ENCODE measurements around the gene ZFPM1. TPM values are rescaled to one million over a fixed set of nuclear protein-coding genes. Genes with fewer than 3 reads are reported as not detected.

ZFPM1 gene
- total RNA-seq, 1 donor from 2014 or later: 5.5 TPM

DNA sequence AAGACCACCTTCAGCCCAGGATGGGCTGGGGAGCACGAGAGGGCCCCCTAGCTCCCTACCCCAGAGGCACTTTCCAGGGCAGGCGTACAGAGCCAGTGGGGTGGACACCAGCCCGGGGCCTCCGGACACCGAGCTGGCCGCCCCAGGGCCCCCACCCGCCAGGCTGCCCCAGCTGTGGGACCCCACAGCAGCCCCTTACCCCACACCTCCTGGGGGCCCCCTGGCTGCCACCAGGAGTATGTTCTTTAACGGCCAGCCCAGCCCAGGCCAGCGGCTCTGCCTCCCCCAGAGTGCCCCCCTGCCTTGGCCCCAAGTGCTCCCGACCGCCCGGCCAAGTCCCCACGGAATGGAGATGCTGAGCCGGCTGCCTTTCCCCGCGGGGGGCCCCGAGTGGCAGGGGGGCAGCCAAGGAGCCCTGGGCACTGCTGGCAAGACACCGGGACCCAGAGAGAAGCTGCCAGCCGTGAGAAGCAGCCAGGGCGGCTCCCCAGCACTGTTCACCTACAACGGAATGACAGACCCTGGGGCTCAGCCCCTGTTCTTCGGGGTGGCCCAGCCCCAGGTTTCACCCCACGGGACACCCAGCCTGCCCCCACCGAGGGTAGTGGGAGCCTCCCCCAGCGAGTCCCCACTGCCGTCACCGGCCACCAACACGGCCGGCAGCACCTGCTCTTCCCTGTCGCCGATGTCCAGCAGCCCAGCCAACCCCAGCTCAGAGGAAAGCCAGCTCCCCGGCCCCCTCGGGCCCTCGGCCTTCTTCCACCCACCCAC, 24.3 kb upstream of the ZFPM1 start:
- intact Hi-C loops (cut with DNase I): no loop called here
- DNase-seq (ENCODE audit: low spot score in 2 of 2): no peak
- Histone ChIP-seq H3K27me3 (peaks cover 6% of the 10 kb centered on the region), H3K27ac (no peak overlapping the region), H3K4me3 (no peak overlapping the region), H3K36me3 (no peaks in the 10 kb centered on the region), H3K4me1 (peaks cover 0 to 7% of the 10 kb centered on the region in 2 donors), H3K9me3 (no peaks in the 10 kb centered on the region)
- peak in 1 of 3 experiments; percentile 5 for TF ChIP-seq CTCF (IDR thresholded peaks at IDR 0.05)

GRCh38 chr16:88429387-88430184, 23.5 kb upstream of the ZFPM1 start:
- no peak overlapping the region for H3K27ac ChIP-seq
- no peaks in the 10 kb centered on the region for H3K9me3 ChIP-seq
- TF ChIP-seq CTCF (IDR thresholded peaks at IDR 0.05): no peak
- H3K4me1 ChIP-seq: peaks cover 0 to 5% of the 10 kb centered on the region in 2 donors
- intact Hi-C loops (cut with DNase I): loop anchor here (10.0 kb wide), 1 partner anchor 445 kb away; no protein-coding TSS in a partner anchor
- H3K36me3 ChIP-seq: no peaks in the 10 kb centered on the region
- peak overlapping the region in 1 of 2 donors; percentile 59 for H3K4me3 ChIP-seq
- DNase-seq (ENCODE audit: low spot score in 2 of 2): no peak
- peaks cover 6% of the 10 kb centered on the region for H3K27me3 ChIP-seq

GRCh38 chr16:88430185-88430523, 22.9 kb upstream of the ZFPM1 start:
- Histone ChIP-seq H3K4me3 (peak overlapping the region; percentile 34 to 59), H3K4me1 (peaks cover 0 to 3% of the 10 kb centered on the region in 2 donors), H3K9me3 (no peaks in the 10 kb centered on the region), H3K27me3 (peaks cover 6% of the 10 kb centered on the region), H3K27ac (peak overlapping the region in 1 of 2 donors; percentile 15), H3K36me3 (no peaks in the 10 kb centered on the region)
- TF ChIP-seq CTCF (IDR thresholded peaks at IDR 0.05): no peak
- intact Hi-C loops (cut with DNase I): loop anchor here (10.0 kb wide), 1 partner anchor 445 kb away; no protein-coding TSS in a partner anchor
- no peak for DNase-seq (ENCODE audit: low spot score in 2 of 2)

GRCh38 chr16:88430524-88431446, 22.3 kb upstream of the ZFPM1 start:
- no peaks in the 10 kb centered on the region for H3K9me3 ChIP-seq
- peak overlapping the region in 1 of 2 donors; percentile 15 for H3K27ac ChIP-seq
- H3K27me3 ChIP-seq: peaks cover 6% of the 10 kb centered on the region
- TF ChIP-seq CTCF (IDR thresholded peaks at IDR 0.05): no peak
- DNase-seq (ENCODE audit: low spot score in 2 of 2): no peak
- peak overlapping the region; percentile 34 to 59 for H3K4me3 ChIP-seq
- peaks cover 0 to 3% of the 10 kb centered on the region in 2 donors for H3K4me1 ChIP-seq
- no peaks in the 10 kb centered on the region for H3K36me3 ChIP-seq
- intact Hi-C loops (cut with DNase I): loop anchor here (10.0 kb wide), 1 partner anchor 446 kb away; no protein-coding TSS in a partner anchor

GRCh38 chr16:88431651-88432050, 21.4 kb upstream of the ZFPM1 start:
- no peak for TF ChIP-seq CTCF (IDR thresholded peaks at IDR 0.05)
- peaks cover 6% of the 10 kb centered on the region for H3K27me3 ChIP-seq
- intact Hi-C loops (cut with DNase I): loop anchor here (10.0 kb wide), 1 partner anchor 447 kb away; no protein-coding TSS in a partner anchor

More at GRCh38 chr16:88431651-88432050, 21.4 kb upstream of the ZFPM1 start:
- Histone ChIP-seq H3K36me3 (no peaks in the 10 kb centered on the region), H3K9me3 (no peaks in the 10 kb centered on the region), H3K4me1 (peaks cover 0 to 3% of the 10 kb centered on the region in 2 donors), H3K27ac (no peak overlapping the region), H3K4me3 (no peak overlapping the region)
- DNase-seq (ENCODE audit: low spot score in 2 of 2): no peak

Data from ascending aorta (tissue), 2 donors.